ENCODE data around the gene DCAF6.

DCAF6 gene

DNA sequence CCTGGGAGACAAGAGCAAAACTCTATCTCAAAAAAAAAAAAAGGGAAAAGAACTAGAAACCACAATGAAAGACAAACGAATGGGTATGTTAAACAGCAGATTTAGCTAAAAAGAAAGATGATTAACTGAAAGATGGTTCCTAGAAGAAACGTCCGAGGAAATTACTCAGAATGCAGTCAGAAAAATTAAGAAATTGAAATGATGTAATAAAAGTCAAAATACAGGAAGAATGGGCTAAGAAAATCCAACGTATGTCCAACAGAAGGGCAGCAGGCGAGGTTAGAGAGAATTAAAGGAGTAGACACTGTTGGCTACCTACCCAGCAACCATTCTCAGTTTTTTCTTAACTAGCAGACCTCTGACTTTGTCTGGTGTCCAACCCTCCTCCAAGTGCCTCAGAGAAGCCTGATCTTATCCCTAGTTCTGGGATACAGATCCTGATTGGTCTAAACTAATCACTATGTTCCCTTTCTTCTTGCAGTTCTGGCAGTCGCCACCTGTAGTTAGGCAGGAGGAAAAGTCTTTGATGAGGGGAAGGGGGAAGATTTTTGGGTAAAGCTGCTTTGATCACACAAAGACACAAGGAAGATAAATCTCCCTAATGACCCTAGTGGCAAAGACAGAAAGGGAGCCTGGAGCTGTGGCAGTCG, 174.5 kb downstream of the DCAF6 start:
- no peak for DNase-seq

DNA sequence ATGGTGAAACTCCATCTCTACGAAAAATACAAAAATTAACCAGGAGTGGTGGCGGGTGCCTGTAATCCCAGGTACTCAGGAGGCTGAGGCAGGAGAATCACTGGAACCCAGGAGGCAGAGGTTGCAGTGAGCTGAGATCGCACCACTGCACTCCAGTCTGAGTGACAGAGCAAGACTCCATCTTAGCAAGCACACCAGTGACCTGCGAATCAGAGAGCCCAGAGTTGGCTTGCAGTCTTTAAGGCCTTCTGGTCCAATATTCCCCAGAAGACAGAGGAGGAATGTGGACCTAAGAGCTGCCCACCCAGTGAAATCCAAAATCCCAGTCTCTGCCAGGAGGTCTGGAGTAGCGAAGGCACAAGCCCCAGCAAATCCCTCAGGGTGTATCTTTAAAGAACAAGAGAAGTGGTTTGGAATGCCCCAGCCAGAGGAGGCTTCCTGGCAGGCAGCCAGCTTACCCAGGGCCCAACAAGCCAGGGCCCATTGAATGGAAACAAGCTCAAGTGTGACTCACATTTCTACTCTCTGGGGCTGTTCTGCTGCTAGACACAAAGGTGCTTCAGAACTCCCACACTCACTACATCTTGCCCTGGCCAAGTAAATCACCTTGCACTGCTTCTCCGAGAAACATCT, 176.3 kb downstream of the DCAF6 start:
- no peak for DNase-seq

DNA sequence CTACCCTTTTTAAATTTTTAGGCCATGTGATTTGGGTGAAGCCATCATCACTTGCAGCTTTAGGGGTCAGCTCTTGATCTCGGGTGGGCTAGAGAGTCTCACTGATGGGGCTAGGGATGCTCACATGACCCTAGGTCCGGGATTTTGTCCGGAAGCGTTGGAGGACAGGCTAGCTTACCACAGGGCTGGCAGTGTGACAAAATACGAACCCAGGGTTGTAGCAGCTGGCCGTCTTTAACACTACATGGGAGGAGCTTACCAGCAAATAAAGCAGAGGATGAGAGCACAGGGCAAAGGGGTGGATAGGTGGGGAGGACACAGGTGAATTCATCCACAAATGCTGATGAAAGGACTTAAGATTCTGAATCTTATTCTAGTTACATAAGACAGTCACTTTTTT, 178.4 kb downstream of the DCAF6 start:
- DNase-seq, result no peak

DNA sequence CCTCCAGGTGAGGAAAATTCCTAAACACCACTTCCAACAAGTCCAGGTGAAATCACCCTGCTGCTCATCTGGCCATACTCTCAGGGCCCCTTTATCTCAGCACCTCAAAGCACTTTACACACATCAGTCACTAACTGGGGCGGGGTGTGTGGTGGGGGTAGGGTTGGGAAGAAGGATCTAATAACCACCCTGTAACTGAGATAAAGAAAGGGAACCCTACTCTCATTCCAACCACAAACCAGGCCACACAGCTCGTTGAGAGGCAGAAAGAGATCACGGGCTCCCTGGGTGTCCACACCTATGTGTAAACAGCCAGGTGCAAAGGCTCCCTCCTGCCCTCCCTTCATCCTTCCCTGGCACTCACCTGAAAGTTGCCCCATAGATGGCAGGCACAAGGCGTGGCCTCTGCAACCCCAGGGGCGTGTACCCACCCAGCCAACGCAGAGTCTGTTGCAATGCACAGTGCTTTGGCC, 179.9 kb downstream of the DCAF6 start:
- DNase-seq, result no peak

DNA sequence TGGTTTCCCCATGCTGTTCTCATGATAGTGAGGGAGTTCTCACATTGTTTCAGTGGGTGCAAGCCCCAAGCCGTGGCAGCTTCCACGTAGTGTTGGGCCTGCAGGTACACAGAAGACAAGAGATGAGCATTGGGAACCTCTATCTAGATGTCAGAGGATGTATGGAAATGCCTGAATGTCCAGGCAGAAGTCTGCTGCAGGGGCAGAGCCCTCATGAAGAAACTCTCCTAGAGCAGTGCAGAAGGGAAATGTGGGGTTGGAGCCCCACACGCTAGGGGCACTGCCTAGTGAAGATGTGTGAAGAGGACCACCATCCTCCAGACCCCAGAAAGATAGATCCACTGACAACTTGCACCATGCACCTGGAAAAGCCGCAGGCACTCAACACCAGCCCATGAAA, 183.3 kb downstream of the DCAF6 start:
- no peak for DNase-seq

DNA sequence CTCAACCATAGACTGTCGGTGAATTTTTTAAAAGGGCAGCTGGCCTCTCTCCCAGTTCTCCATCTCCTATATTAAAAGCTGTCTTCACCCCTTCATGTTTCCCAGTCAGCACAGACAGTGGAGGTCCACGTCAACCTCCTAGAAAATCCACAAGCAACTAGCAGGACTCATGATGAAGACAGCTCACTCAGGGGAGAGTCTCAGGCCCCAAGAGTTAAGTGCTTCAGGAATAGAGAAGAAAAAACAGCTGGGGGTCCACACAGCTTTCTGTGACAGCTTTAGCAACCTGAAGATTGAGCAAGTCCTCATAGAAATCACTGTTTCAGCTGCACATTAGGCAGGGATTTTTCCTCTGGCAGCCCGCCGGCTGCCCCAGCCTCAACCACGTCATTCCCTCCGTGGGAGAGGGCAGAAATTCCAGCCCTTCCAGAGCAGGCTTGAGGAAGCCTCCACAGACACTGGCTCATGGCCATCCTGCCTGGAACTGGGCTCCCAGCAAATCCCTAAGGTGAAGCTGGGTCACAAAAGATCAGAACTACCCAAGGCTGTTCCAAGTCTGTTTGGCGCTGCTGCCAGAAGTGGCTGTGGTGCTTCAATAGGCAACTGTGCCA, 185.0 kb downstream of the DCAF6 start:
- no peak for DNase-seq

DNA sequence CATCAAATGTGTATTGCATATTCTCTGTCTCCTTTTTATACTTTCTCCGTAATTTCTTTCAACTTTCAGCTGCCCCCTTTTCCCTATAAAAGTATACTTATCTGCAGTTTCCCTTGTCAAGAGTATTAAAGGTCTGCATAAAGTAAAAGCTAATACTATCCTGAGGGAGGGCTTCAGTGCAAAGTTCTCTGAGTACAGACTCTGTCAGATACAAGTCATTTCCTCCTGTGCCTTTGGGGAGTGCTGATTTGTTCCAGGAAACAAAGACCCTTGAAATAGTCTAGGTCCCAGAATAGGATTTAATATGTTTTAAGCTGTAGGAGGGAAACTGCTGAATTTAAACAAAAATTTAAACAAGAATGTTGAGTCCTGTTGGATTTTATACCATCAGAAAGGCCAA, 188.6 kb downstream of the DCAF6 start:
- DNase-seq, result no peak

All from KG1 (cell line).